GM19025 (cell line): ENCODE data around the gene UNG.
"Not testable (repeated sequence)": the region's sequence is repeated elsewhere in the genome, so short reads cannot be mapped to it uniquely, and the experiment has no call there.

Experiments
- ATAC-seq: cut with Tn5 transposase; IDR thresholded peaks from one replicate; pipeline ENCODE4 v1.9.1; 2021; ENCODE audit warnings: mild to moderate bottlenecking, low read depth, moderate library complexity; ENCODE audit not compliant: unreplicated experiment

Gene UNG

DNA sequence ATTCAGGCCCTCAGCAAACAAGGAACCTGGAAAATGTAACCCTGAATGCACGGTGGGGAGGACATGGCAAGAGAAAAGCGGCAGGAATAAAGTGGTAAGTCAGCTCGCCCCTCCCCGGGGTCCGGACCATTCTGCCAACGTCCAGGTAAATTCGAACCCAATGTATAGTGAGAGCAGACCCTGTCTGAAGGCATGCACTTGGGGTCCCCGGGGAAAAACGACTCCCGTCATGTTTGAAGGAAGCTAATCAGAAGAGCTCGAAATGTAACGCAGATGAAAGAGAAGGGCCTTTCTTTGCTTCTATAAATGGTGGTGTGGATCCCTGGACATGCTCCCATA is 19.2 kb downstream of the UNG start:
- ATAC-seq, result no peak

DNA sequence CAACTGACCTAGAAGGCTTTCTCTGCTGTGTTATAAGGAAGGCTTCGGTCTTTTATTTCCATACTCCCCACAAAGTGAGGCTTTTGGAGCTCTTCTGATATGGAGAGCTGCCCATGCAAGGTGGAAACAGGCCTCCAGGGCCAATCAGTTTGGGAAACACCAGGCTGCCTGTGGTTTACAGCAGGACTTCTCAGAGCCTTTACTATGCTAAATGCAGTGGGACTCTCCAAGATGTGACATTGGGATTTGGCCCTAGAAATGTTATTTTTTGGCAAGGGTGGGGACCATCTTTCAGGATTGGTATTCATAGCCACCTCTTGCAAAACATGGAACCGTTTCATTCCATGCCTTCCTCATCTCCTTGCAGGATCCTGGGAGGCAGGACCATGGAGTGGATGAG is 22.7 kb downstream of the UNG start:
- no peak for ATAC-seq

DNA sequence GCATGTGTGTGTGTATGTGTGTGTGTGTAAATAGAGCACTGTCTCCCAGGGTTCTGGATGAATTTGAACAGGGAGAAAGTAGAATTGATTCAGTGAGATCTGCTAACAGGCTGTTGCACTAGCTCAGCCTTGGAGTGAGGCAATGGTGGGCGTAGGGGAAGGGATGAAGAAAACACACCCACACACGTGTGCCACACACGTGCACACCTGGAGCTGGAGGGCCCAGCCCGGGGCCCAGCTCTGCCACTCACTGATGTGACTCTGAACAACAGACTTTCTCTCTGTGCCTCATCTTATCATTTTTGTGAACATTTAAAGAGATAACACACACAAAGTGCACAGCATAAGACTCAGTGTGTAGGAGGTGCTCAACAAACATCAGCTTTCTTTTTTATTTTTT is 23.2 kb downstream of the UNG start:
- no peak for ATAC-seq

DNA sequence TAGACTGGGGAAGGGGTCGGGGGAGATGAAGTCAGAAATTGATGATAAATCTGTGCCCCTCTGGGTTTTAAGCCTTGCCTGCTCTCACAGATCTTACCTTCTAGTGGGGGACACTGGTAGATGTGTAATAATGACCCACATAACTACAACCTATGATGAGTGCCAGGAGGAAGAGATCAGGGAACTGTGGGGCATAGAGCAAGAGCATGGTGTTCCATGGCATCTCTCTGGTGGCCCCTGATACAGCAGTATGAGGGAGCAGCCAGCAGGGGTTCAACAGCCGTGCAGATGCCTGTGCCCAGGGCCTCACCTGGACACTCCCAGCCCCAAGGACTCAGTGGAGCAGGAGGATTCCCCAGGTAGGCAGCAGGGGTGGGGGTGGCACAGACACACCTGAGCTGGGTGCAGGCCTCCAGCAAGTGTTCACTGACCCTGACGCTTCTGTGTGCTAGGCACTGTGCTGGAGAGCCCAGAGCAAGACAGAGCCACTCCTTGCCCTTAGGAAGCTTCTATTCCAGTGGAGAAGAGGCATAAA is 24.0 kb downstream of the UNG start:
- no peak for ATAC-seq

DNA sequence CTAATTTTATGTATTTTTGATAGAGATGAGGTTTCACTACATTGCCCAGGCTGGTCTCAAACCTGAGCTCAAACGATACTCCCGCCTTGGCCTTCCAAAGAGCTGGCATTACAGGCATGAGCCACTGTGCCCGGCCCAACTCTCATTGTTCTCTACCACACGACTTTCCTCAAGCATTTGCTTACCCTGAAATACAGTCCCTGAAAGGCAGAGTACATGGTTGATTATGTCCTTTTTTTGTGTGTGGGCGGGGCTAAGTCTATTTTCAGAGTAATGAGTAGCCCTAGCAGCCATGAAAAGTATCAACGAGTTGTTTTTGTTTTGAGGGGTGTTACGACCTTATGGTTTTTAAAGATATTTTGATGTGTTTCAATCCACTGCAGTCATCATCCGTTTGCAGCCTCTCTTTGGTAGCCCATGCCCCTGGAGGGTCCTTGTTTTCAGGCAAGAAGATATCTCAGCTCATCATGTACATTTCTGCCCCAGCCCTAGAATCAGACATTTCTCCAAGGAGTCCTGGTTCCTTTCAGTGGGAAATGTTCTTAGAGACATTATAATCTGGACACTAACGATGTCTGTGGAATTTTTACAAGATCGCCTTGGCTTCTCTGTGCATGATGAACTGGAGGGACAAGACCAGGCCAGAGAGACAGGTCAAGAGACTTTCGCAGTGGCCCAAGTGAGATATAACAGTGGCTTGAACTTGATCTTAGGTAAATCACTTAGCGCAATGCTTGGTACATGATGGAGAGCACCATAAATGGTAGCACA is 27.7 kb downstream of the UNG start:
- ATAC-seq, result no peak

DNA sequence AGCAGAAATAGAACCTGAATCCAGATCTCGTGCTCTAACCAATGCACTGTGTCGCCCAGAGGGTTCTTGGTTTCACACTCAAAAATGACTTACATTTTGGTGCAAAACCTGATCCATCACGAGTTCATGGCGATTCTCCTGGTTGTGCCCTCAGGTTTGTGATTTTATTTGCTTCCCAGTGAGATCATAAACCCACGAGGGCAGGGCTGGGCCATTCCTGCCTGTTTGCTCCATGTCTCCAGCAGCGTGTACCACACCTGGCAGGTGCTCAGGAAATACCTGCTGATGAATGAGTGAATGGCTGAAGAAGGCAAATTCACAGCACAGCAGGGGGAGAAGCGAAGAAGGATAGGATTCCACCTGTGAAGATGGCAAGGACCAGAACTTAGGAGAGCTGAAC is 28.4 kb downstream of the UNG start:
- ATAC-seq, result no peak

DNA sequence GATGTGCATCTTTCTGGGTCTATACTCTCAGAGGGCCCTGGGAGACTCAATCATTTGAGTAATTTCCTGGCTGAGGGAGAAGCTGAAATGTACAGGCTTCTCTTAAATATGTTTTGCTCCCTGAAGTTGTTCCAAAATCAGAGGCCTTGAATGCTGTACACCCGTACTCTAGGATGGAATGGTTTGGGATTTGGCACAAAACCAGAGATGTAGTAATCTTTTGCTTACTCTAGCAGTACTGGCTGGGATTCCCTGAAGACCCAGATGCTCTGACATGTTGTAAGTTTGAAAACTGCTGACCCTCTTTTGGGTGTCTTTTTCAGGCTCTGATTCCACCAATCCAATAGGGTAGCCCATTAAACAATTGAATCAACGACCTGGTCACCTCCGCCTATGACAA is 29.4 kb downstream of the UNG start:
- ATAC-seq, result no peak

DNA sequence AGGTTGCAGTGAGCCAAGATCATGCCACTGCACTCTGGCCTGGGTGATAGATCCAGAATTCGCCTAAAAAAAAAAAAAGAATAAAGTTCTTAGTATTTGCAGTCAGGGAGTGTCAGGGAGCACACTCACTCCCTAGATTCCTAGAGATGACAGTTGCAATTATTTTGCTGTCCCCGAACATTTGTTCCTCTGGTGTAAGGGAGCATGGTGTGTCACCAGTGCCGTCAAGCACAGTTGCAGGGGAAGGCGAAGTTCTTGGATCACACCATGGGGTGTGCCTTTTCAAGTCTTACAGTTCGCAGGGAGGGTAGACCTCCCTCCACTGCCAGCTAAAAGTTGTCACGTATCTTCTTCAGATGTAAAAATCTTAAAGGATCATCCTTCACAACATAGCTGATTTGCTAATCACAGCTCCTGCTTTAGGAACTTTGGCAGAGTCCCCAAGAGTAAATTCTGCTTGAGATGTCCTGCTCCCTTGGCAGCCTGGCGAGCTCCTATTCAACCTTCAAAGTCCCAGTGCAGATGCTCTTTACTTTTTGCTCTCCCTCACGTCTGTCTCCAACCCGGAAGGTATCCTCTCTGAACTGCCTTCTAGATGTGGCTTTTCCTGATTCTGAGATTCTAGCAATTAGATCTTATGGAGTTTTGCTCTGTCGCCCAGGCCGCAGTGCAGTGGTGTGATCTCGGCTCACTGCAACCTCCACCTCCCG is 30.3 kb downstream of the UNG start:
- no peak for ATAC-seq

DNA sequence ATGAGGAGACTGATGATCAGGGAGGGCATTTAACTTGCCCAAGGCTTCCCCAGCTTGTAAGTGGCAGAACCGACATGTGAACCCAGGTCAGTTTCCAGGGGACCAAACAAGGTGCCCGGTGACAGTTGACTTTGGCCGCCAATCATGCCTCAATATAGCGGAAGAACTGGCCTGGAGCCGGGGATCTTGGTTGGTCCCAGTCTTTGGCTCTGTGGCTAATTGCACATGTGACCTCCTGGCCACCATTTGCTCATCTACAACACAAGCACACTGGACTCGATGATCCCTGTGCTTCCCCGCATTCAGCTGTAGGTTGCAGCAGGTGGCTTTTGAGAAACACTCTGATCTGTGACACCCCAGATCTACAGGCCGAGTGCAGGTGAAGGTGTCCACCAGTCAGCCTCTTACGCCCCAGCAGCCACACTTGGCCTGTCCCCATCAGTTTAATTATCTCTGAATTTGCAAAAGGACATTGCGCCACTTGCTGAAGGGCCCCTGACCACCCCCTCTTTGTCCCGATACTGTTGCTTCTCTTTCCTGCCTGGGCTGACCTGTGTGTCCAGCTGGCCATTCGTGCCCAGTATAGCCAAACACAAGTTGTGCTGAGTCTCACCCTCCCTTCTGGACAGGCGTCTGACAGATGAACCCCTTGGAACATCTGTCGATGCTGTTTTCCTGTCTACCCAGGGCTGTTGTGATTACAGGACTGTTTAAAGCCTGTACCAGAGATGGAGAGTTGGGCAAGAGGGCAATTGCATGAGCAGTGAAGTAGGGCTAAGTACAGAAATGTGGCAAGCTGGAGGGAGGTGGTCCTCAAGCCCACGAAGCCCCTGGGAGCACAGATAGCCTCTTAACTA is 33.1 kb downstream of the UNG start:
- ATAC-seq, result no peak

DNA sequence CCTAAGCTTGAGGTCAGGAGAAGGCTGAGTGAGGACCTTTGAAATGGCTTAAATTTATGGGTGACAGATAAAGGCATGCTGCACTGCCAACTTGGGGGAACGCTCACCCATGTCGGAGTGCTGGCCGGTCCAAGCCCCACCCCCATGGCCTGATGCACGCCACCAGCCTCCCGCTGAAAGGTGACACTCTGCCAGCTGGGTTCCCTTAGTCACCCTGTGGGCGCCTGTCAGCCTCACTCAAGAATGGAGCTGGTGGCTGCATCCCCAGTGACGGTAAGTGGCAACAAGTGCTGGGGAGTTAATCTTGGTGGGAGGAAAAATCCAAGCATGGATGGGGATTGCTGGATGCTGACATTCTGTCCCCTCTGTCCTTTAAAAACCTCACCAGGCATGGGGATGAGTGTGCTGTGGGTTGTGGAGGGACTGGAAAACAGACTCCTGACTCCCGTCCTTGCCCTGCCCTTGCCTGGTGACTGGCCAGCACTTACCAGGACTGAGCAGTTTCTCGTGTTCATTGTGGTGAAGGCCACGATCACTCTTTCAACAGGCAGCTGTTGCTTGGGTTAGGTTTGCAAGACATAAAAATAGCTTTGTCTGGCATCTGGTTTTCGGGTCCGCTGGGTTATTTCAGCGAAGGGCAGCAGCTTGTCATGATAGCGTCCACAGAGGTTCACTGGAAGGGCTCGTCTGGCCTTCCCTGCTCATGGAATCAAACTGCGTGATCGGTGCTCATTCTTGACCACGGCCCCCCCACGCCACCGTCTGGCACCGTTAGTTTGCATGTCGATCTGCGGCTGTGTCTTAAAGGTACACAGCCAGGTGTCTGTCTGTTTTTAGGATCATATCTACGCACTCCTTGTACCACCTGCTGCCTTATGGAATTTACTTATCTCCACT is 34.0 kb downstream of the UNG start:
- ATAC-seq, result no peak

DNA sequence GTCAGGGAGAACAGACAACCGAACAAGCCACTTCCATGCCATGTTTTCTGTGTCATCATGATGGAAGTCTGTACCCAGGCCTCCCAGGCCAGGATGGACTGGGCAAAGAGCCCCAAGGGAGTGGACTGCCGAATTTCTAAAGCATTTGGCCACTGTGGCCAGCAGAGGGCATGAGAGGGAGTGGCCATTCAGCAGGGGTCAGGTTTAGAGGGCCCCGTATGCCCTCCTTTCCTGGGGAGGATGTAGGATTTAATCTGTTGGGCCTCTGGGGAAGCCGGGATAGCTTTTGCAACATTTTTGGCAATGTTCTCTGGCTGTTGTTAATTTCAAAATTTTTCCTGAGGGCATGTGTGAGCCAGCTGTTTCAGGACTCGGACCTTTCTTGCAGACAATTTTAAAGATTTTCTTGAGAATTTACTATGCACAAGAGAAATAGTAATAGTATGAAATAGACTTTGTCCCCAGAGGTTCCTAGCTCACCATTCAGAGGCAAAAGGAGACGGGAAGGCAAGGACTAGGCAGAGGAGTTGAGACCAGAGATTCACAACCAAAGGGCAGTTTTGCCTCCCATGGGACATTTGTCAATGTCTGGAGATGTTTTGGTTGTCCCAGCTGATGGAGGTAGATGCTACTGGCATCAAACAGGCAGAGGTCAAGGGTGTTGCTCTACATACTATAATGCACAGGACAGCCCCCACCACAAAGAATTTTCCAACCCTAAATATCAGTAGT is 37.0 kb downstream of the UNG start:
- no peak for ATAC-seq

DNA sequence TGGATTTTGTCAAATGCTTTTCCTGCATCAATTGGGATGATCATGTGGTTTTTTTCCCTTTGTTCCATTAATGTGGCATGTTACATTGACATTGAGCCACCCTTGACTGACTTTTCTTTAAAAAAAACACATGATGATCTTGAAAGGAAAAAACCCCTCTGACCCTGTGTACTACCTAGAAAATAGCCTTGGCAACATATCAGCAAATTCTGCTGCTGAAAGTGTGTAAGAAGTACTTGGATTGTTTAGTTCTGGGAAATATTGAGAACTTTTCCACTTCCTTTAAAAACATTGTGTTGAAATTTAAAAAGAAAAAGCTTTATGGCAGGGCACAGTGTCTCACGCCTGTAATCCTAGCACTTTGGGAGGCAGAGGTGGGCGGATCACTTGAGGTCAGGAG is 39.7 kb downstream of the UNG start:
- no peak for ATAC-seq

DNA sequence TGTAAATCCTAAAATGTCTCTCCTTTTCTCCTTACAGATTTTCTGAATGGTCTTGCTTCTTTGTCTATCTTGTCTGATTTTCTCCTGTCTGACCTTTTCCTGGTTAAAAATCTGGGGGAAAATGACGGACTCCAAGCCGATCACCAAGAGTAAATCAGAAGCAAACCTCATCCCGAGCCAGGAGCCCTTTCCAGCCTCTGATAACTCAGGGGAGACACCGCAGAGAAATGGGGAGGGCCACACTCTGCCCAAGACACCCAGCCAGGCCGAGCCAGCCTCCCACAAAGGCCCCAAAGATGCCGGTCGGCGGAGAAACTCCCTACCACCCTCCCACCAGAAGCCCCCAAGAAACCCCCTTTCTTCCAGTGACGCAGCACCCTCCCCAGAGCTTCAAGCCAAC is 42.0 kb downstream of the UNG start:
- ATAC-seq, result no peak

DNA sequence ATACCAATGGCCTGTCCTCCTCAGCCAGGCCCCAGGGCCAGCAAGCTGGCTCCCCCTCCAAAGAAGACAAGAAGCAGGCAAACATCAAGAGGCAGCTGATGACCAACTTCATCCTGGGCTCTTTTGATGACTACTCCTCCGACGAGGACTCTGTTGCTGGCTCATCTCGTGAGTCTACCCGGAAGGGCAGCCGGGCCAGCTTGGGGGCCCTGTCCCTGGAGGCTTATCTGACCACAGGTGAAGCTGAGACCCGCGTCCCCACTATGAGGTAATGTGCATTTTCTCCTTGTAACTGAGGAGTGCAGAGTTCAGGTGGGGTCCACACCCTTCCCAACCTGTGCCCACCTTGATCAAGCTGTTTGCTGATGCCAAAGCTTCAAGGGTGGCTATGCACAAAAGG is 42.4 kb downstream of the UNG start:
- no peak for ATAC-seq

DNA sequence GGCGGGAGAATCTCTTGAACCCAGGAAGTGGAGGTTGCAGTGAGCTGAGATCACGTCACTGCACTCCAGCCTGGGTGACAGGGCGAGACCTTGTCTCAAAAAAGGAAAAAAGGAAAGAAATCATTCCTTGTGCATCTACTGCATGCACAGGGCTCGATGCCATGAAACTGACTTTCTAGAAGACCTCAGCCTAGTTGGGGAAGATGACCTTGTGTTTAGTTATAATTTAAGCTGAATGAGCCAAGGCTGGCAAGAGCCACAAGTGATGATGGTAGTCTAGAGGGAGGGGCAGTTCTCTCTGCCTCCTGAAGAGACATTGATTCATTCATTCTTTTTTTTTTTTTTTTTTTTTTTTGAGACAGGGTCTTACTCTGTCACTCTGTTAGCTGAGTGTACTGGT is 43.2 kb downstream of the UNG start:
- ATAC-seq, result no peak

DNA sequence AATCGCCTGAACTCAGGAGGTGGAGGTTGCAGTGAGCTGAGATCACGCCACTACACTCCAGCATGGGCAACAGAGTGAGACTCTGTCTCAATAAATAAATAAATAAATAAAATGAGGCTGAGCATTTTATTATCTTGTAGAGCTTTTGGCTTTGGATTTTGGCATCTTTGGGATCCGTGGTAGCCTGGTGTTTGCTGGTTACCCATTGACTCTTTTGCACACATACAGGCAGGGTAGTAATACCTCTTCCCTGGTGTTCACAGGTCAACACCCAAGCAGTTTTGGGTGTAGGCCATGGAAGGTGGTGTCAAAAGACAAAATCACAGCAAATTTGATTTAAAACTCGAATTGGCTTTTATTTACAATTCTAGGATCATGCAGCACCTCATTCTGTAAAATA is 46.8 kb downstream of the UNG start:
- ATAC-seq, result no peak

DNA sequence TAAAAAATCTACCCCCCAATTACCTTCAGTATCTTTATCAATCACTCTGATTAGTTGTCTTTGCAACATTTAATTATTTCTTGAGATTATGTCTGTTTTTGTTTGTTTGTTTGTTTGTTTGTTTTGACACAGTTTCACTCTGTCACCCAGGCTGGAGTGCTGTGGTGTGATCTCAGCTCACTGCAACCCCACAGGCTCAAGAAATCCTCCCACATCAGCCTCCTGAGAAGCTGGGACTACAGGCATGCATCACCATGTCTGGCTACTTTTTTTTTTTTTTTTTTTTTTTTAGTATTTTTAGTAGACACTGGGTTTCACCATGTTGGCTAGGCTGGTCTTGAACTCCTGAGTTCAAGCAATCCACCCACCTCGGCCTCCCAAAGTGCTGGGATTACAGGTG is 49.7 kb downstream of the UNG start:
- not testable (repeated sequence) for ATAC-seq

DNA sequence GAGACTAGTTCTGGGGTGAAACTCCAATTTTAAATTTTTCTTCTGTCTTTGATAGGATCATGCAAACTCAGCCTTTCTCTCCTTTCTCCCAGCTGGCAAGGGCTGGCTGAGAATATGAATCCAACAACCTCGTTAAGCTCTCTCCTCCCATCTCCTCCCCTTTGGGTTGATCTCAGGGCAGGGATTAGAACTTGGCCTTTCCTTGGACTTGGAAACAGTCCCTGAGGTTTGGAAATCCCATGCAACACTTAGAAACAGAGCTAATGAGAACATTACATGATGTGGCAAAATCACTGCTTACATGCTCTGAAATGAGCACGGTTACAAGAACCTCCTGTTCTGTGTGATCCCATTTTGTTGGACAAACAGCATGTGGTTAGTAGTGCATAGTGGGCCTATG is 50.6 kb downstream of the UNG start:
- no peak for ATAC-seq

DNA sequence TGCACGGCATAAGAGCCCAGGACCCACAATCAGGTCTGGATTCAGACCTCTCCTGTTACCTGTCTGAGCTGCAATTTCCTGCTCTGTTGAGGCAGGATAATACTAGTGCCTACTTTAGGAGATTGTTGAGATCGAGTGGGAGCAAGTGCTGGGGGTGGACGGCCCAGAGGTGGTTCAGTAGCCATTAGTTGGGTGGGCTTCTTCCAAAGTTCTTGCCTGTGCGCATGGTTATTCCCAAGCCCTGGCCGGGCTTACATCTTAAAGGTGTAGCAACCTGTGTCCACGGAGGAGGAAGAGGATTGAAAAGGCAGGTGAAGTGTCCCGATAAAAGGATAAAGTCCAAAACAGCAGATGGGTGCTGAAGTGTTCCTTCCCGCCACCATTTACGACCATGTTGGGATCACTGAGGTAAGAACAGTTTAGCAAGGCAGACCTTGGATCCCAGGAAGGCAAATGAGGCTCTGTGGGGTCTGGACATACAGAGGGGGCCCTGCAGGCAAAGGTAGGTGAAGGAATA is 52.8 kb downstream of the UNG start:
- ATAC-seq, result no peak
